Stimulated activated CD4-positive, alpha-beta T cell treated with anti-CD3 and anti-CD28 coated beads, Interleukin-1b, Interleukin-23, amount 100 ng/mL, for 48 hours (primary cell): Measurements from ENCODE around the gene RECQL.
"Not testable (repeated sequence)": the region's sequence is repeated elsewhere in the genome, so short reads cannot be mapped to it uniquely, and the experiment has no call there.

Experiments used
- DNase-seq: peaks from one replicate; pipeline ENCODE4 v3.0.0-alpha.2; 2020

The RECQL gene

DNA sequence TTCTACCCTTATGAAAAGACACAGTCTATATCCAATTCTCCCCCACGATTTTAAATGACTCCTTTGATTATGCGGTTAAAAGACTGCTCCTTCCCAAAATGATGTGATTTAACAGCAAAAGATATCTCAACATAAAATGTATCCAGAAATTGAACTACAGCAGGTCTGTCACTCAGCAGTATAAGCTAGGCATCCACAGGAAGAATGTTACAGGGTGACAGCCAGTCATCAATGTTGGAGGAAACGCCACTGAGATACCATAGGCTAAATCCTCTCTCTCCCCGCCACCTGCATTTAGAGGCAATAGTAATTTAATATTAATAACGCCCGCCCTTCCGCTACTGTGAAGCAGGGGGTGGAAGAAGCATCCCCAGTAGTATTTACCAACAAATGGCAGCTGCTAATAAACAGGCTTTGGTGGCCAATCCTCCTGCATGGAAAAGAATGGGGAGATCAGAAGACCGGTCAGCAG lies 613 bp downstream of the RECQL start:
- no peak for DNase-seq

DNA sequence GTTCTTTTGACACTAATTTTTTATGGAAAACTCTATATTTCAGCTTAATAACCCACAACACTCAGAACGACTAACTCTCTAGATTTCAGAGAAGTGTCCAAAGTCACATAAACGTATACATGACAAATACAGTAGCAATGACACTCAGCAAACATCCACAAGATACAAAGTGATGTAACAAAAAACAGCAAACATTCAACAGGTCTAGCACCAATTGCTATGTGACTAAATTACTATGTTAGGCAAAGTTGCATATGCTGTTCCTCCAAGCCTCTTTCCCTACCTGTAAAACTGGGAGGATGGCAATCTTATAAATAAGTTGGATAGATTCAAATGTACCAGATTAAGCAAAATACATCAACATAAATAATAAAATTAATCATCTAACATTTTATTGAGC lies 1.7 kb downstream of the RECQL start:
- no peak for DNase-seq

DNA sequence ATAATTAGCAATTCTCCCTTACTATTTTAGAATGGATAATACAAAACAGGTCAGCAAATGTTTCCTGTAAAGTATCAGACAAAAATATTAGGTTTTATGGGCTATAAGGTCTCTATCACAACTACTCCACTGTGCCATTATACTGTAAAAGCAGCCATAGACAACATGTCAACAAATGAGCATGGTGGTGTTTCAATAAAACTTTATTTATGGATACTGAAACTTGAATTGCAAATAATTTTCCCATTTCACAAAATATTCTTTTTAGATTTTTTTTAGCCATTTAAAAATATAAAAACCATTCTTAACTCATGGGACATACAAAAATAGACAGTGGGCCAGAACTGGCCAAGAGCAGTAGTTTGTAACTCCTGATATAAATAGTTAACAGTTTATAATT lies 15.4 kb downstream of the RECQL start:
- DNase-seq = no peak

DNA sequence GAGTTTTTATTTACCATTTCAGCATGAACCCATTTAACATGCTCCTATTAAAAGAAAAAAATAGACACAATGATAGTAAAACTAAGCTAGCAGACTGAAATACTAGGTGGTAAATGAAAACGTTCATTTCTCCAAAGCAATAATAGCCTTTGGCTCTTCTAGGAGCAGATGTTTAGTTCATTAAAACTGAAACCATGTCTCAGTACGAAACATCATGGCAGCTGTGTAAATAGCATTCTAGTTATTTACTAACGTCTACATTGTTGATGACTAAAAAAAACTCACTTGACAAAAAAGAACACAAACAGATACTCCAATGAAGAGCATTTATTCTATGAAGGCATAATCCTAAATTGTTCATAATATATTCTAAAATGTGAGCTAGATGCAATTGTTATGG lies 17.9 kb downstream of the RECQL start:
- DNase-seq = no peak

DNA sequence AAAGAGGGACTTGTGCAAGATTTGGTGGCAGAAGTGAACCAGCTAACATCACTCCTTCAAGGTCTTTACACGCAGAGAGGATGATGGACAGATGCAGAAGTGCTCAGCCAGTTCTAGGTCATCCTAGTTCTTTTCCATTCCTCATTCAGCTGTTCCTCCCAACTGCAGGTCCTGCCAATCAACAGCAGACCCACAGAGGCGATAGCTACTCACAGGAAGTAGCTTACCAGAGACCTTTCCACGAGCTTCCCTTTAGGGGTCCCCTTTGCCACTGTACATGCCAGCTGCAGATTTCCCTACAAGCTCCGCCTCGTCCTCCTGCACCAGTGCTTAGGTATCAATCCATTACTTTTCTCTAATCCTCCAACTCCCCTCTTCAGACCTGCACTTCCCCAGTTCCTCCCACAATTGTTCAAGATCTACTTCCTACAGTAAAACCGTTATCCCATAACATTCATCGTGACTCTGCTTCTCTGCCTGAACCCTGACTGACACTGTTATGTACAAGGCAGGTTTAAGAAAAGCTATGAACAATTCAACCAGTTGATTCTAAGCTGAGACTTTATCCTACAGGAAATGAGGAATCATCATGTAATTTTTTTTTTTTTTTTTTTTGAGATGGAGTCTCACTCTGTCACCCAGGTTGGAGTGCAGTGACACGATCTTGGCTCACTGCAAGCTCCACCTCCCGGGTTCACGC lies 22.5 kb downstream of the RECQL start:
- DNase-seq = no peak

DNA sequence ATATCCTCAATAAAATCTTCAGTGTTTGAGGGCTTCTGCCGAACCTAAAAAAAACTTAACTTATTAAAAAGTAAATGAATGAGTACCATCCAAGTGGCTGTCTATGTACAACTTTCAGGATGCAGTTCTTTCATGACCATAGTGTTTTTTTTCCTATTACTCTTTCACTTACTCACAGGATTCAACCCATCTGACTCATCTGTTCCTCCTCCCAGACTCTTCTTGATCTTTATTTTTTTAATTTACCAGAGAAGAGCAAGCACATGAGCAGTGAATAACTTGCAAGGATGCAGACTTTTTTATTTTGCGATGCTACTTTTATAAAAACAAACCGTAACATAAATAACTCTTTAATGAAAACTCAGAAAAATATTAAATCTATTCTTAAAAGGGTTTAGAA lies 24.5 kb downstream of the RECQL start:
- no peak for DNase-seq

DNA sequence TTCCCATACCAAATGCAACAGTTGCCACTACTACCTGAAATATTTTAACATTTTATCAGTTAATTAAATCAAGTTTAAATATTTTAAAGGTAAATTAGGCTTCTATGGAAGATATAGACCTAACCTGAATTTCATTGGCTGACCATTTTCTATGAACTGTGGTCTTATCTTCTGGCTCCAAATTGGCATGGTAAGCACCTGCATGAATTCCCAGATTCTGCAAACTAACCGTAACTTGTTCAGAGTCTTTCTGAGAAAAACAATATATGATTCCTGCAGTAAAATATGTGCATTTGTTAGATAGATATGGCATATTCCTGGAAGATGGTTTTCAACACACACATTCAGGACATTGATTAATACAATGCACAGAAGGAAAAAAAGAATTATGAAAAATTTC lies 25.9 kb downstream of the RECQL start:
- DNase-seq = no peak

DNA sequence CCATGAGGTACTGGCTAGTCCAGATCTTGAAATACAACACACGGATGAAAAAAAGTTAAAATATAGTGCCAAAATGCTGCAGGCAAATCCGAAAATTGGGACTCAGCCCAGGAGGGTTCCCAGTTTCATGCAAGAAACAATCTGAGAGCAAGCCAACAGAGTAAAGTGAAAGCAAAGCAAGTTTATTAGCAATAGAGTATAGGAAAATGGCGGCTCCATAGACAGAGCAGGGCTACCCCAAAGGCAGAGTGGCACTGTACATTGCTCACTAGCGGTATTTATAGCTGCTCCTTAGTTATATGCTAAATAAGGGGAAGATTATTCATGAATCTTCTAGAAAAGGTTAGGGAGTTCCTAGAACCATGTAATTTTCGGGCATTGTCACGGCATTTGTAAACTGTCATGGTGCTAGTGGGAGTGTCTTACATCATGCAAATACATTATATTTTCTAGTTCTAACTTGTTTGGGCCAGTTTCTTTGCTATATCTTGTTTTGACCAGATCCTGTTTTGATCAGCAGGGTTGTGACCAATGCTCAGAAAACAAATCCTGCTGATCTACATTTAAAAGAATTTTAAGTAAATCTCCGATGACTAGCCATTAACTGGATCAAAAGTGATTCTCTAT lies 29.1 kb downstream of the RECQL start:
- no peak for DNase-seq

DNA sequence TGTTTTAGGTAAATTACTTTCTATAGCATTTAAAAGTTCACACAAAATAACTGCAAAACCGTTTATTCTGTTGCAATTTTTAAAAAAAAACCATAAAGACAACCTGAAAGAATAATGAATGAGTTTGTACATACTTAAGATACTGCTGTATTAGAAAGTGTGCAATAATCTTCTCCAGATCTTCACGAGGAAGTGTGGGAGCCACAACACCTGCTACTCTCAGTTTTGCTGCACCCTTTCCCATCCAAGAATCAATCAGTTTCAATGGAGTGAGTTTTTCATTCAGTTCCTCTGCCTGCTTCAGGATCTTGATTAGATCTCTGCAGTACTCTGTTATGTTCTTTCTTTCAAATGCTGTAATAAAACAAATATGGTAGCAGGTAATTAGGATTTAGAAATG lies 30.1 kb downstream of the RECQL start:
- no peak for DNase-seq

DNA sequence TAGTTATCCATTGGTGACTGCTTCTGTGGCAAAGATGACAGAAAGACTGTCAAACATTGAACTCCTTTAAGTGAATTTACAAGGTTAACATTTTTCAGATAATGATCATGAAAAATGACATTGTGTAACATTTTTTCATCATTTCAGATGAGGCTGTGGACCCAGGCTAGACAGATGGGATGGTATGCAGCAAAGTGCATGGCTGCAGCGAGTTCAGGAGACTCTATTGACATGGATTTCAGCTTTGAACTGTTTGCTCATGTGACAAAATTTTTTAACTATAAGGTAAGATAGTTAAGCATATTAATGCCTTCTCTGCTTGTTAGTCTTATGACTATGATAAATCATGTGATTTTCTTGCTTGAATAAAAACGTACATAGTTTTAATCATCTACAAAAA lies 34.1 kb downstream of the RECQL start:
- not testable (repeated sequence) for DNase-seq

DNA sequence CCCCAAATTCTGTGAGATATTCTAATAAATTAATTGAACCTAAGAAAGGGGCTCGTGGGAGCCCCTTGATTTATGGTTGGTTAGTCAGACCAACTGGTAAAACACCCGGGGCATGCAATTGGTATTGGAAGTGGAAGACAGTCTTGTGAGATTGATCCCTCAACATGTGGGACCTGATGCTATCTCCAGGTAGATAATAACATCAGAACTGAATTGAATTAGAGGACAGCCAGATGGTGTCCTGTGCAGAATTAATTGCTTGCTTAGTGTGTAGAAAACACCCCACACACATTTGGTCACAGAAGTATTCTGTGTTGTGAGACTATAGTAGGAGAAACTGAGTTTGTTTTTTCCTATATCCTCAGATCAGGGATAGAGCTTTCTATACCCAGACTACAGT lies 42.0 kb downstream of the RECQL start:
- DNase-seq = no peak

DNA sequence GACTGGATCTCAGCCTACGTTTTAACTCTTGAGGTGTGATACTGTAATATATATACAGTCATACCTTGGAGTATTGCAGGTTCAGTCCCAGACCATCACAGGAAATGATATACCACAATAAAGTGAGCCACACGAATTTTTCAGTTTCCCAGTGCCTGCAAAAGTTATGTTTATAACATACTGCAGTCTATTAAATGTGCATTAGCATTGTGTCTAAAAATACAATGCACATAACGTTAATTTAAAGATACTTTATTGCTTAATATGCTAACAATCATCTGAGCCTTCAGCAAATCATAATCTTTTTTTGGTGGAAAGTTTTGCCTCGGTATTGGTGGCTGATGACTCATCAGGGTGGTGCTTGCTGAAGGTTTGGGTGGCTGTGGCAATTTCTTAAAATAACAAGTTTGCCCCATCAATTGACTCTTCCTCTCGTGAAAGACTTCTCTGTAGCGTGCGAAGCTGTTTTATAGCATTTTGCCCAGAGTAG lies 45.1 kb downstream of the RECQL start:
- peak; percentile 34 for DNase-seq

DNA sequence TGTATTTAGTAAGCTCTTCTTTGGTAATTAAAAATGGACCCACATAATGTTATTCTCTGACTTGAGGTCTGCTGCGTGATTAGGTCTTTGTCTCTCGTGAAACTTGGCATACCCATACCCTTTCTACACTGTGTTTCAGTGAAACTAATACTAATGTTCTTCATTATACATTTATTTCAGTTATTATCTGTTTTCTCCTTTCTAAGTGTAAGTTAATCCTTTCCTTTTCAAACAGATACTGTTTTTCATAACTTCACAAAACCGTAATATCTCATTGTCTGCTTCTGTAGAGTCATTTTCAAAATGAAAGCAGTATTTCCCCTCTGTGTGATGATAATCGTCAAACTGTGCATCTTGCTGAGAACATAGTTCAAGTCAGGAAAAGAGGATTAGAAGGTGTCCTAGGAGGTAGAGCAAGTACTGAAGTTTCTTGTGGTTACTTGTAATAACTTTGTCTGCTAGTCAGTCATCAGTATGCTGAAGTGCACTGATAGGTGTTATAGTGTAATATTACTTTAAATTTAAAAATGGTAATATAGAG lies 48.1 kb downstream of the RECQL start:
- no peak for DNase-seq

DNA sequence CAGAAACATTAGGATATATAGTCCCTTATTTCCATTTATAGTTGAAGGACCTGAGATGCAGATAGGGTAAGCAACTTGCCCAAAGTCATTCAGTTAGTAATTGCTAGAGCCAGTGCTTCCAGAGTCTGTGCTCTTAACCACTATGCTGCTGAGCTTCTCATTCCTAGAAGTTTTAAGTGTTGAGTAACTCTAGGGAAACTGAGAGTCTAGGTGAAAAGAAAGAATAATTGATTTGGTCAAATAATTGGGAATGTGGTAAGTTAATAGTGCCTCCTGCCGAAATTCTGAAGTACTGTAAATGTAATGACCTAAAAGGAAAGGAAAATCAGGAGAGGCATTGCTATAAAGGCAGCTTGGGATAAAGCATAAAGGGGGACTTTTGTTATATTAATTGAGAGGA lies 49.9 kb downstream of the RECQL start:
- no peak for DNase-seq

DNA sequence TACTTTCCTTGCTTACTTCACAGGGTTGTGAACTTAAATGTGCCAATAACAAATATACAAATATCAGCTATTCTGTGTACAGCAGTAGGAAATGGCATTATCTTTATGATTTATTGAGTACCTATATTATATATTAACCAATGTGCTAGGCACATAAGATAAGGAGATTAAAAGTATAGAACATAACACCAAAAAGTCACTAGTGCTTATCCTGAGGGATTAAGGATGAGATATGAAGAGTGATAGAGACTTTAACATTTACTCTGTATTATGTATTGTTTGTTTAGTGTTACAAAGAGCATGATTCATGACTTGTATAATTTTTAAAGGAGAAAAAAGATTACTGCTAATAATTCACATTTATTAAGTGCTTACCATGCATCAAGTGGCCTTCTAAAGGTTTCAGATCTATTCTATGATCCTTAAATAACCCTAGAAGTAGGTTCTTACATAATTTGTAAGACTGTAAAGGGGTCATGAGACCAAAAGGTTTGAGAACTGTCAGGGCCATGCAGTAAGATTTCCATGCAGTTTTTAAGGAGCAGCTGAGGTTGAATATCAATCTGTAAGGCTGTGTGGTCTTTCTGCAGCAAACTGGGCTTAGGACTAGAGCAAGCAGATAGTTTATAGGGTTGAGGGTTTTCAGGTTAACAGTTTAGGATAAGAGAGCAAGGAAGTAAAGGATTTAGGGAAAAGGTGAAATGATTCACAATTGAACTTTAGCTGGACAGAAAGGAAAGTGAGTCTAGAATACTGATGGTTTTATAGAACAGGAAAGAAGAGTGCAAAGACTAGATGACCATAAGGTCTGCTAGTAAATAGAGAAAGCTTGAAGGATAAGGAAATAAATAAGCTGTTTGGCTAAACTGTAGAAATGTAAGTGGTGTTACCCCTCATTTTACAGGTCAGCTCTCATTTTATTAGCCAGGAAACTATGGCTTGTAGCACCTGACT lies 57.0 kb downstream of the RECQL start:
- no peak for DNase-seq

DNA sequence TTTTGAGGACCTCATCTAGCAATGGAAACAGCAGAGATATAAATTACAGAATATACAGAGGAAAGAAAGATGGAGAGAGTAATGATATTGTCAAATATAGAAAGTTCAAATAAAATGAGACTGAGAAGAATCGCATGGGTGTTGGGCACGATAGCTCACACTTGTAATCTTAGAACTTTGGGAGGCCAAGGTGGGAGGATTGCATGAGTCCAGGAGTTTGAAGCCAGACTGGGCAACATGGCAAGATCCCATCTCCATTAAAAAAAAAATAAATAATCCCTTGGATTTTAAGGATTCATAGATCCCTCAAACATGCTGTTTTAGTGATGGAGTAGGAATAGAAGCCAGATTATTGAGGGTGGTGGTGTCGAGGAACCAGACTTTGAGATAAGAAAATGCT lies 62.1 kb downstream of the RECQL start:
- DNase-seq = no peak

DNA sequence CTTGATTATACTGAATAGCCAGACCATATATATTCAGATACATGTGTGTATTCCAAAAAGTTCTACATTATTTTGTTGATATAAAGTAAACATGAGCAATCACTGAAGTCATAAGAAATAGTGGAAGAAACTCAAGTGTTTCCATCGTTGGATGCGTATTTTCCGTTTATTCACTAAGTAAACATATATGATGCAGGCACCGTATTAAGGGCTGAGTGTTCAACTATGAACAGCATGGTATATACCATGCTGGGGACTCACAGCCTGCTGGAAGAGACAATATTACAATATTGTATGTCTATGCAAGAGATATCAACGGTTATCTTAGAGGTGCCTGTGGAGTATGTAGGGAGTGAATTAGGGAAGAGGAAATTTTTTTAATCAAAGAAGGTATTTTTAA lies 62.8 kb downstream of the RECQL start:
- DNase-seq = no peak

DNA sequence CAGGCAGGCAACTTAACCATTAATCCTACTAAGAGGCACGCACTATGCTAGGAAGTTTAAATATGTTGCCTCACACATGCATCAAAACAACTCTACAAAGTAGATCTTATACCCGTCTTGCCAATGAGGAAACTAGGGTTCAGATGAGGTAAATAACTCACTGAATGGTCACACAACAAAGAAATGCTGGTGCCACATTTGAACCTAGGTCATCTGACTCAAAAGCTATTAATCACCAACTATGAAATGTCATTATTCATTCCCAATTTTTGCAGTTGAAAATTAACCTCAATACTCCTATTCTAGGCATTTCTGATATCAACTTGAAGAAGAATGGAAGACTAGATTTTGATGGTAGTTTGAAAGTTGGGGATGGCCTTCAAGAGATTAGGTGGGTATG lies 66.7 kb downstream of the RECQL start:
- no peak for DNase-seq

DNA sequence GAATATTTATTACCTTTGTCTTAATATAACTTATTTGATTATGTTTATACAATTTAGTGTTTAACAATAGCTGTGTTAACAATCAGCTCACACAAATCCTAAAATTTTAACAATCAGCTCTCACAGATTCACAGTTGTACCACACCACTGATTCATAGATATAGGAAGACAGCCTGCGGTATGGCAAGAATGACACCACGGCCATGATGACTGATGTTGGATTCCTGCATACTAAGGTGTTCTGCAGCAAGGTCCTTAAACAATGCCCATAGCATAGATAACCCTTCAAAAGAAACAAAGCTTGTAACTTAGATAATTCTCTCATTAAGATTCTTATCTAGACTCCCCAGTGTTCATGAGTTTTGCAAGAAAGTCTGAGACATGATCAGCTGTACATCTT lies 67.9 kb downstream of the RECQL start:
- no peak for DNase-seq

DNA sequence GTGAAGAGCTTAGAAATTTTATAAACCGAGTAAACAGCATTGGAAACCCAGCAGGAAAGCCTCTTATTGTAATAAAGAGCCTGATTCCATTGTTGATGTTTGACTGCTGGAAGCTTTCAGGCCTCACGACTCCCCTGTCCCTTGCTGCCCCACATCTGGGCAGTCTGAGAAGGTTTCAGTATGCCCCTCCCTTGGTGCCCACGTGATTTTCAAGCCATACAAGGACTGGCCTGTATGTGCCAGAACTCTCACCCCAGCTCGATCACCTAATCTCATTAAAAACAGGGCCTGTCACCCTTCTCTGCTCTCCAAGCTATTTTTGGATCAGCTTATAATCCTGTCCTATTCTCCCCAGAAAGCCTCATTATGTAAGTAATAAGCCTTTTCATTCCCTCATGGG lies 71.4 kb downstream of the RECQL start:
- DNase-seq = no peak

DNA sequence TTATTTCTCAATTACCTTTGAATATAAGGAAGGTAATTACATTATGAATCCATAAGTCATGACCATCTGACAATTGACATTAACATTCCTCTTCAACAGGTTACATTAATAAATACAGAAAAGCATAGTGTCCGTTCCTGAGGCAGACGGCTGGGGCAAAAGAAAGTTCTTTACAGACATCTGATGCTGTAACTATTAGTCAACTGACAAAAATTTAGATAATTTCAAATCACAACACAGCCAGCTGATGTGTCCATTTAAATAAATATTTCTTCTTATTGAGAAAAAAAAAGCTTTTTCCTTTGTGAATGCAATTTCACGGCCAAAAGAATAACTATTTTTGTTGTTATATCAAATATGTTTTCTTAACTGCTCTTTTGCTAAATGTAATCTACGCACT lies 73.2 kb downstream of the RECQL start:
- no peak for DNase-seq

DNA sequence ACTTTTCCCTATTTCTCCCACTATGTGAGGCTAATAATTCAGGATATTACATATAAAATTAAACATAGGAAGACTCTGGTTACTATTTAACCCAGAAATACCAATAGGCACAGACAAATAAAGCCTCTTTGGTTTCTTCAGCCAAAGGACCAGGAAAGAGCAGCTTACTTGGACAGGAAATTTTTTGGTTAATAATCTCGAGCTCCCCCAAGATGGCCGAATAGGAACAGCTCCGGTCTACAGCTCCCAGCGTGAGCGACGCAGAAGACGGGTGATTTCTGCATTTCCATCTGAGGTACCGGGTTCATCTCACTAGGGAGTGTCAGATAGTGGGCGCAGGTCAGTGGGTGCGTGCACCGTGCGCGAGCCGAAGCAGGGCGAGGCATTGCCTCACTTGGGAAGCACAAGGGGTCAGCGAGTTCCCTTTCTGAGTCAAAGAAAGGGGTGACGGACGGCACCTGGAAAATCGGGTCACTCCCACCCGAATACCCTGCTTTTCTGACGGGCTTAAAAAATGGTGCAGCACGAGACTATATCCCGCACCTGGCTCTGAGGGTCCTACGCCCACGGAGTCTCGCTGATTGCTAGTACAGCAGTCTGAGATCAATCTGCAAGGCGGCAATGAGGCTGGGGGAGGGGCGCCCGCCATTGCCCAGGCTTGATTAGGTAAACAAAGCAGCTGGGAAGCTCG lies 82.3 kb downstream of the RECQL start:
- not testable (repeated sequence) for DNase-seq
